OCI-M2 (cell line): ENCODE data around the gene CFAP298.
"Not testable (repeated sequence)": the region's sequence is repeated elsewhere in the genome, so short reads cannot be mapped to it uniquely, and the experiment has no call there.

Experiments used
- DNase-seq: peaks from one replicate; lab custom pipeline; 2025; ENCODE audit not compliant: unreplicated experiment; lab: John Stamatoyannopoulos, UW

CFAP298 gene, protein sequence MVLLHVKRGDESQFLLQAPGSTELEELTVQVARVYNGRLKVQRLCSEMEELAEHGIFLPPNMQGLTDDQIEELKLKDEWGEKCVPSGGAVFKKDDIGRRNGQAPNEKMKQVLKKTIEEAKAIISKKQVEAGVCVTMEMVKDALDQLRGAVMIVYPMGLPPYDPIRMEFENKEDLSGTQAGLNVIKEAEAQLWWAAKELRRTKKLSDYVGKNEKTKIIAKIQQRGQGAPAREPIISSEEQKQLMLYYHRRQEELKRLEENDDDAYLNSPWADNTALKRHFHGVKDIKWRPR

DNA sequence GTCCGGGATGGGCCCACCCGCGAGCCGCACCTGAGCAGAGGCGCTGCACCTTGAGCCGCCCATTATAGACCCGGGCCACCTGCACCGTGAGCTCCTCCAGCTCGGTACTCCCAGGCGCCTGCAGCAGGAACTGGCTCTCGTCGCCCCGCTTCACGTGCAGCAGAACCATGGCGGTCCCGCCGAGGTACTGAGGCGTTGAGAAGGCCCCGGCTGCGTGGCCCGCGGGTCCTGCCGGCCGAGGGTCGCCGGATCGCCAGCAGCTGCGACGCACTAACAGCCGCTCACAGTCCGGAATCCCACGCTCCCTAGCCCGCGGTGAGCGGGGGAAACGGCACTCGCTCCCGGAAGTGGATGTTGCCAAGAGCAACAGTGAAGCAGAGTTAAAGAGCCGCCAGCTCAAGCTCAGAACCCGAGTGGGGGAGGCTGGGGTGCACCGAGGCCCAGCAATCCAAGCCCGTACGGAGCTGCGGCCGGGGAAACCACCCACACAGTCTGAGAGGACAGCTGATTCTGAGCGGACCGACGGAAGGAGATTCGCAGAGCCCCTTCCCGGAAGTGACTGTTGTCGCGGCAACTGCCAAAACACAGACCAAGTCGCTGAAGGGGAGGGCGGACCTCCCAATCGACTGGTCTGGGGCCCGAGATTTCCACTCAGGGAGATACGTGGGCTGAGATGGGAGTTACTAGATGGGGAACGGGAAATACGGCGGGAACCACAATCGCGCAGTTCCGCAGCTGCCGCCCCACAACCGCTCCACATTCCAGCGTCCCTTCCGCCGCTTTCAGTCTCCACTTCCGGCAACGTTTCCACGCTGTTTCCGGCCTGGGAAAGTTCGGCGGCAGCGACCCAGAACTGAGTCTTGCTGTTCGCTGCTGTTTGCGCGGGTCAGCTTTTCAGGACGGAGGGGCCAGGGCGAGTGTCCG, at the start of gene CFAP298:
Gene CFAP298, minus strand, starts transcription at position 303 of the 924 bp plus-strand sequence. Its CDS starts 134 bp downstream, at position 169.
- DNase-seq = peak; percentile 79

DNA sequence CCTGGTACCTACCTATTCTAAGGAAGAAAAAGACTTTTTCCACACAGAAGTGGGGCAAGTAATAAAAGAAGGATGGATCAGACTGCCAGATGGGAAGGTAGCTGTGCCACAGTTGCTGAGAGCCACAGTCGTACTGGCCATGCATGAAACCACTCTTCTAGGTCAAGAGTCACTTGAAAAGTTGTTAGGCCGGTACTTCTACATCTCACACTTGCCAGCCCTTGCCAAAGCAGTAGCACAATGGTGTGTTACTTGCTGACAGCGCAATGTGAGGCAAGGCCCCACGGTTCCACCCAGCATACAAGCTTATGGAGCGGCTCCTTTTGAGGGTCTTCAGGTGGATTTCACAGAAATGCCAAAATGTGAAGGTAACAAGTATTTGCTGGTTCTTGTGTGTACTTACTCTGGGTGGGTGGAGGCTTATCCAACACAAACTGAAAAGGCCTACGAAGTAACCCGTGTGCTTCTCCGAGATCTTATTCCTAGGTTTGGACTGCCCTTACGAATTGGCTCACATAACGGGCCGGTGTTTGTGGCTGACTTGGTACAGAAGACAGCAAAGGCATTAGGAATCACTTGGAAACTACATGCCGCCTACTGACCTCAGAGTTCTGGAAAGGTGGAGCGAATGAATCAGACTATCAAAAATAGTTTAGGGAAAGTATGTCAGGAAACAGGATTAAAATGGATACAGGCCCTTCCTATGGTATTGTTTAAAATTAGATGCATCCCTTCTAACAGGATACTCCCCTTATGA, 49.0 kb upstream of the CFAP298 start:
- not testable (repeated sequence) for DNase-seq

DNA sequence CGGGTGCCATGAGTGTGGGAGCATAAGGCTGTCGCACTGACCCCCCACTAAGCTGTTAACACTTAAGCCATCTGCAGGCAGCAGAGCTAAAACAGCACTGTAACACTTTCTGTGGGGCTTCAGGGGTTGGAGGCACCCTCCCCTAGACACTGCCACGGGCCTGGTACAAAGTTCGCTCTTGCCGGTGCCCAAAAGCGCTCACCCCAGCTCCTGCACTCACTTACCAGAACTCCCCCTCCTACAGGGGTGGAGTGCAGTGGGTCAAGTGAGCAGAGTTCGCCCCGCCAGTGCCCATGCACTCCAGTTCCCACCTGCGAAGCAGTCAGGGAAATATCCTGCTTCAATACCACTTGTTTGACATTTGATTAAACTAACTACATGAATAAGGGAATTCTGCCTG, 46.3 kb upstream of the CFAP298 start:
- DNase-seq = no peak

DNA sequence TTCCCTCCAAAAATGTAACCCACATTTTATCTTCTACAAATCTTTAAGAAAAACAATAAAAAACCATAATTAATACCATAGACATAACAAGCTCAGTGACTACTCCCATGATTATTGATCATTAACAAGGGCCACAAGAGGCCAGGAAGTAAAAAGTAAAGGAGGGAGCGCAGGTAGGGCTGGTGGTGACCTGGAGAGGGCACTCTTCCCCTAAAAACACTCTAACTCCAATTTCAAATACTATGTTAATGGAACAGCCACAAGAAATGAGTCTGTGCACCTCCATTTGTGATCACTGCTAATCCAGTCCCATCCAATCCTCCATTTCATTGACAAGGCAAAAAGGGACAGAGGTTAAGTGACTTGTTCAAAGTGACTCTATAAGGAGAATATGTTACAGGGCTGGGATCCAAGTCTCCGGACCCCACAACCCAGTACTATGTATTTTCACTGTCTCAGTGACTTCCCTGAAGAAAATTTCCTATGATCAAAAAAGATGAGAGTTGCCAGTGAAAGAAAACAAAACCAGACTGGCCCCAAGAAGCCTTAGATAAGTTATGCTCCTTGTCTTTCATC, 41.2 kb upstream of the CFAP298 start:
- DNase-seq = no peak

DNA sequence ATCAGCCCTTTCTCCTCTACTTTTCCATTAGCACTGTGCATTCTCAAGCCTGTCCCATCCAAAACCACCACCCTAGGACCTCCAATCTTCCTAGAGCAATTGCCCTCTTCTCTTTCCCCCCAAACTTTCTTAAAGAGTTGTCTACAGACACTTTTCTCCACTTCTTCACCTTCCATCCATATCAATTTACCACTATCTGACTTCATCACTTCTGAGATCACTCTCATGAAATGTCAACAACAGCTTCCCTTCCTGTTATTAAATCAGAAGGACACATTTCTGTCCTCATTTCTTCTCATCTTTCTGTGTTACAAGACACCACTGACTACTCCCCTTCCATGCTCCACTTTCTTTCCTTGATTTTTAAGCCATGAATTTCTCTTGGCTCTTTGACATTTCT, 36.0 kb upstream of the CFAP298 start:
- no peak for DNase-seq

DNA sequence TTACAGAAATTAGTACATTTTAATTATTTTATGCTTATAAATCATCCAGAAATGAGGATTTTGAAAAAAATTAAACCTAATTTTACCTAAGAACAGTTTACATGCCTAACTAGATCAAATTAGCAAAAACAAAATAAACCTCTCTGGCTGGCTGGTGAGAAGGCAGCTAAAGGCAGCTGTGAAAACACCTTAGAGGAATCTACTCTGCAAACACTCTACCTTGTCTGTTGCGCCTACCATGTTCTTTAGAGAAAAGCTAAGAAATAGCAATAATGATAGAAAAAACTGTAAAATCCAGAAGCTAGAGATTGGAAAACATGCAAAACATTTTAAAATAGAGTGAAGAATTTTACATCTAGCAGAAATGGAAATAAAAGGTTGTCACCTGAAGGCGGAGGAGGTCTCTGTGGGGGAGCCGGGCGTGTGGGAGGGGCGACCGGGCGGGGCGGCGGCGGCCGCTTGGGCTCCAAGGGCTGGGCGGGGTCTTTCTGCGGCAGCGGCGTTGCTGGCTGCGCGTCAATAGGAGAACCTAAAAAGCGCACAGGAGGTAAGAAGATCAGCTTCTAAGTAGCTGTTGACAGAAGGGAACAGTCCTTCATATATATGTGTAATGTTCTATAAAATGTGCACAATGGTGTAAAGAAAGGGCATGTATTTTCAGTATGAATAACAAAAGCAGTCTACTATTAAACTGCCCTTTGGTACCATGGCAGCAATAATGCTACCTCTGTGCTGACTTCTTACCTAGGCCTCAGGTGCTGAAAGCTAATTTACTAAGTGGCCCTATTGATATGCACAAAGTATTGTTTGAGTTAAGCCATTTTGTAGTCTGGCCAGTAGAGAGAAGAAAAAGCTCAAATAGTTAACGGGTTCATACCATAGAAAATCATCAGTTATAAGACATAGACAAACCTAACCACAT, 33.3 kb upstream of the CFAP298 start:
- DNase-seq = no peak

DNA sequence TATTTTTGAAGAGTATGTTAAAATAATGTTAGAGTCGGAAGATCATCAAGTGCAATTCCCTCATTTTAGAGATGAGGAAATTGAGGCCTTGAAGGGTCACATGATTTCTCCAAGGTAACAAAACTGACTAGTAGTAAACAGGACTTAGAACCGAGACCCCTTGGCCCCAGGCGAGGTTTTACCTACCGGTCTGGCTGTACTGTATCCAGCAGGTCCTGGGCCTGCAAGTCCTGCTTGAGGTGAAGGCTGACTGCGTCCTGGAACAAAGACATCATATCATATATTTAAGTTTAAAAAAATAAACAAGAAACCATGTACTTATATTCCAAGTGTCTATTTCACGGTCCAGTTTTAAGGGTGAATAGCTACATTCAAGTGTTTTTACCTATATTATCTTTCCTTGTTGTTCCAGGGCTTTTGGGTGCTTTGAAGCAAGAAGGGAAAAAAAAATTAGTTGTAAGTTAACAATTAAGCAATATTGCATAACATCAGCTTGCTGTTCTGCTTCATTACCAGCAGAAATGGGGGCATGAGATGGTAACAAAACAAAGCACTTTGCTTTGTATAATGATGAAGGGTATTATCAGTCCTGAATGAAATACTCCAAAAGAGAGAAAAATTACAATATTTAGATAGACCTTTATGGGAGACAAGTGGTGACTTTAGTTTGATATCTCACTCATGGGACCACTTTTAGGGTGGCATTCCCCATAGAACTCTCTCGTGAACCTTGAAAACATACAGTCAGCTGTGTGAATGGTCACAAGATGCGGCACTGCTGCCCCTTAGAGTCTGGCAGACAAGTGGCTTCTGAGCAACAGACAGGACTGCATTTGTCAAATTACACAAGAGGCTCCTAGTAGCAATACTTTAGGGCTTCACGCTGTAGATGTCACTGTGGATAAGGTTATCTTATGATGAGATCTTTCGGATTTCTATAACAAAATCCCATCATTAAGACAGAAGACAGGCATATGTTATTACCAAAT, 29.8 kb upstream of the CFAP298 start:
- no peak for DNase-seq

DNA sequence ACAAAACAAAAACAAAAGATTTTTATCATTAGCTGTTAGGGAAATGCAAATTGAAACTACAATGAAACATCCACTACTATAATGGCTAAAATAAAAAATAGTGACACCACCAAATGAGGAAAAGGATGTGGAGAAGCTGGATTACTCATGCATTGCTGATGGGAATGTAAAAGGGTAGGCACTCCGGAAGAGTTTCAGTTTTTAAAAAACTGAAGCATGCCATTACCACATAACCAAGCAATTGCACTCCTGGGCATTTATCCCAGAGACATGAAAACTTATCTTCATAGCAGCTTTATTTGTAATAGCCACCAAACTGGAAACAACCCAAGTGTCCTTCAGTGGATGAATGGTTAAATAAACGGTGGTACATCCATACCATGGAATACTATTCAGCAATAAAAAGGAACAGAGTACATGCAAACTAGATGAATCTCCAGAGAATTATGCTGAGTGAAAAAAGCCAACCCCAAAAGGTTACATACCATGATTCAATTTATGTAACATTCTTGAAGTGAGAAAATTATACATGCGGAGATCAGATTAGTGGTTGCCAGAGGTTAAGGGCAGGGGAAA, 14.5 kb upstream of the CFAP298 start:
- DNase-seq = no peak

DNA sequence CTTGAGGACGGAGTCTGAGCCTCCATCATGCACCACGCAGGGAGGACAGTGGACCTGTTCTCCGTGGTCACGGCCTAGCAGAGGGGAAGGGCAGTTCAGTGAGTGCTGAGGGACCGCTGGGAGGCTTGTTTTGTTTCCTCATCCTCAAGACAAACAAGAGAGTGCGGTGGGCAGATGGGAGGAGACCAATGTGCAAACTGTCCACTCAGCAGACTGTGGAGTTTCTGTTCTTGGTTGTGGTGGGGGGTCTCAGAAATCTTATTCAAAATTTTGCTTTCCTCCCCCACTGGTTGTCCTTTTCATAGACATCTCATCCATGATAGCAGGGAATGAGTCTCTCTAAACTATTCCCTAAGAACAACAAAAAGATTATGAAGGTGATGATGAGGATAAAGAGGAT, 6.0 kb upstream of the CFAP298 start:
- not testable (repeated sequence) for DNase-seq

DNA sequence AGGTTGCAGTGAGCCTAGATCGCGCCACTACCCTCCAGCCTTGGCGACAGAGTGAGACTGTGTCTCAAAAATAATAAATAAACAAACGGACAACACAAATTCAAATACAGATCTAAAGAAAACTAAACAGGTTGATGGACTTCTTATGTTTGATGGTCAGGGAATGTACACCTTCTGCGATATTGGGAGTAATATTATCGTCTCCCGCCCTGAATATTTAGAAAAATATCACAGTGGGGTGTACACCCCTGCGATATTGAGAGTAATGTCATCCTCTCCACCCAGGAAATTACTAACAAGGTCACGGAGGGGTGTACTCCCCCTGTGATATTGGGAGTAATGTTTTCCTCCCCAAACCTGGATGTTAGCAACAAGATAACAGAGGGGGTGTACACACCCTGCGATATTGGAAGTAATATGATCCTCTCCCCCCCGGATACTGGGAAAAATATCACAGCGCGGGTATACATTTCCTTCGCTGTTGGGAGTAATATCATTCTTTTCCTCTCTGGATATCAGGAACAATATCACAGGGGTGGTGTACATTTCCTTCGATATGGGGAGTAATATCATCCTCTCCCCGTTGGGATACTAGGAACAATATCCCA, 1.4 kb upstream of the CFAP298 start:
- DNase-seq = no peak

DNA sequence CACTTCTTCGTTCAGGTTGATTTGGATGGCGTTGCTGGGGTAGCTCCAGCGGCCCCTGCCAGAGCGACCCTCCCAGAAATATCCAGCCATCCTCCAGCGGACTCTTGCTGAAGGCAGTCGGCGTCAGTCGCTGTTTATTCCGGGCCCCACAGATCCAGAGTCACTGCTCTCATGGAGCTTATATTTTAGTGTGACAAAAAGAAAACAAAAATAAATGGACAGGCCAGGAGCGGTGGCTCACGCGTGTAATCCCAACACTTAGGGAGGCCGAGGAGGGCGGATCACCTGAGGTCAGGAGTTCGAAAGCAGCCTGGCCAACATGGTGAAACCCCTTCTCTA, 791 bp upstream of the CFAP298 start:
- DNase-seq = no peak

DNA sequence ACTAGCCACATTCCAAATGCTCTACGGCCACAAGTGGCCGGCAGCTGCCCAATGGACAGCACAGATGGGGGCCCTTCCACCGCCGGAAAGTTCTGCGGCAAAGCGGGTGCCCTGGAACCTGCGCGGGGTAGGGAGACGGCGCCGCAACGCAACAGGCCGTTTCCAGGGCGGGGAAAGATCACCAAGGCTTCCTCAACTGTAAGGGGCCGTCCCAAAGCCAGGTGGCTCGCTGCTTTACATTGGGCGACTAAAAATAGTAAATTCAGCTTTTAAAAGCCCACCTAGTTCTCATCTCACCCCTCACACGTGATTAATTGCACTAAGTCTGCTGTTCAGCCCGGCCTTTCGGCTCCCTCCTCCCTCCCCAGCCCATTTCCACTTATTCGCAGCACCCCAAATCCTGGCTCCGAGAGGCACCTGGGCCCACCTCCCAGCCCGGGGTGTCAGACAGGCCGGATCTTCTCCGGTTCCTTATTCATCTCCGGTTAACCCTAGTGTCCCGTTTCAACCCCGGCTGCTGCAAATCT, 643 bp downstream of the CFAP298 start:
- DNase-seq = no peak

DNA sequence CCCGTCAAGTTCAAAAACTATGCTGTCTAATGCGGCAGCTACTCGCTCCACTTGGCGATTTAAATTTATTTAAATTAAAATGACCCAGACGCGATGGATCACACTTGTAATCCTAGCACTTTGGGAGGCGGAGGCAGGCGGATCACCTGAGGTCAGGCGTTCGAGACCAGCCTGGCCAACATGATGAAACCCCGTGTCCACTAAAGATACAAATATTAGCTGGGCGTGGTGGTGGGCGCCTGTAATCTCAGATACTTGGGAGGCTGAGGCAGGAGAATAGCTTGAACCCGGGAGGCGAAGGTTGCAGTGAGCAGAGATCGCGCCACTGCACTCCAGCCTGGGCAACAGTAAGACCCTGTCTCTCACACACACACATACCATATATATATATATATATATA, 1.2 kb downstream of the CFAP298 start:
- not testable (repeated sequence) for DNase-seq

DNA sequence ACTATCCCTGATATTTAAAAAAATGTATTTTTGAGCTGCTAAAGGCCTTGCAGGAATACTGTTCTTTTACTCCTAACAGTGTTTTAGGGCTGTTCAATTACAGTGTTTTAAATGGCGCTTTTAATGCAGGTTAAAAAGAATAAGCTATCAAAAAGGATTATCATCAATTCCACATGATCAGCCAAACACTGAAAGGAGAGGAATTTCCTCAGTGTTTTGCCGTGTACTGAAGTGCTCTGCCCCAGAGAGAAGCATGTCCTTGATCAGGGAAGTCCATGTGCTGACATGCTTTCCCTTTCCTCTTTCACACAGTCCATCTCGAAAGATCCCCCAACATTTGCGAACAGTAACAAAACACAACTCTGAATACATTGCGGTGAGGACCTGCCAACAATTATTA, 3.3 kb downstream of the CFAP298 start:
- no peak for DNase-seq

DNA sequence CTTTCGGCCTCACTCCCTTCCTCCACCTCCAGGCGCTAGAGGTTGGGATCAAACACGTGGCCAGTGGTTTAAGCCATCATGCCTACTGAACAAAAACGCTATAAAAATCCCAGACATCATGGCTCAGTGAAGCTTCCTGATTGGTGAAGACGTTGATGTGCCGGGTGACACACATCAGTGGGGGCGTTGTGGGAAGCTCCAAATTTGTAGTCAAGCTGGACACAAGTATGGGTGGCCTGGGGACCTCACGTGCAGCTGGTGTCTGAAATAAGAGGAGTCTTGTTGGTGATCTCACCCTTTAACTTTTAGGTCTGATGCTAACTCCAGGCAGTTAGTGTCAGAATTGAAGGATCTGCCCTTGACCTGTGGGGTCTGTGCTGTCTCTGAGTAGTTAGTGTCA, 6.7 kb downstream of the CFAP298 start:
- no peak for DNase-seq

DNA sequence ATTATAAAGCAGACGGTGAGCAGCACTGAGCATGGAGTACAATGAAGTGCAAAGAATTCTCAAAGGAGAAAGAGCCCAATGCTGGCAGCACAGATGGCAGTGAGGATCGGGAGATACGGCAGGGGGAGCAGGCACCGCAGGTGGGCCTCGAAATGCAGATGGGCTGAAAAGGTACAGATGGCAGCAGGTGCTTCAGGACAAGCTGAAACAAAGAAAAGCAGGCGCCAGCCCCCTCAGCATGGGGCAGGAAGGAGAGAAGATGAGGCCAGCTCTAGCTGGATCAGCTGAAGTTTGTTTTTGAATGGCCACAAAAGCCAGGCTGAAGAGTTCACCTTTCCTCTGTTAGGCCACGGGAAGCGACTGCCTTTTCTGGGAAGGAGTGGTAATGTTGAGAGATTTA, 7.7 kb downstream of the CFAP298 start:
- no peak for DNase-seq

DNA sequence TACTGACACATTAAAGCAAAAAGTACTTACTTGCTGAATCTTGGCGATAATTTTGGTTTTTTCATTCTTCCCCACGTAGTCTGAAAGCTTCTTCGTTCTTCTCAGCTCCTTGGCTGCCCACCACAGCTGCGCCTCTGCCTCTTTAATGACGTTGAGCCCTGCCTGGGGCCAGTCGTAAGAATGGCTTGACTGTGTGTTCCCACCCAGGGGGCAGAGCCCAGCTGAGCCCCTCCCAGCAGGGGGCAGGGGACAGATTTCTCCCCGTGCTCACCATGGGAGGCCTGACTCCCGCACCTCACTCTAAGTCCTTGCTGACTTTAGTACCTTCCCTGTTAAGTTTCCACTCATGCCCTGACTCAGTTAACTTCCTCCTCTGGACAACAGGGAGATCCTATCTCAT, 9.0 kb downstream of the CFAP298 start:
- DNase-seq = no peak

DNA sequence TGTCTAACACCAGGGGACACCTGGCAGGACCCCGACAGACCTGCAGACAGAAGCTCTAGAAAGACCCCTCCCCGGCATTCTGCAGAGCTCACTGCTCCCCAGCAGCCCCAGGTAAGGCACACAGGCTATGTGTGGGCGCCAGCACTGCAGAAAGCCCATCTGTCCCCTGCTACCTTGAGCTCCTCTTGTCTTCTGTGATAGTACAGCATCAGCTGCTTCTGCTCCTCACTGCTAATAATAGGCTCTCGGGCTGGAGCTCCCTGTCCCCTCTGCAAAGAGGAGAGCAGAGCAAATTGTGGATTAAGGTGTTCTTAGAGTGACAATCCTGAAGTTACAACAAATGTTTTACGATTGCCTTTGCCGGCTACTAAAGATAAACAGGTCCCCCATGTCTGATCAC, 10.1 kb downstream of the CFAP298 start:
- DNase-seq = no peak
